NCI-H1930 (cell line): ENCODE measurements around the gene ERGIC1.

ENCODE experiments used
- DNase-seq, 2 experiments: peaks; one replicate each; lab custom pipeline; 2025; lab: John Stamatoyannopoulos, UW

The ERGIC1 gene

GRCh38 chr5:172828911-172829431 is 5.1 kb upstream of the ERGIC1 start:
- DNase-seq = no peak

- DNase-seq = no peak
Measured at GRCh38 chr5:172830275-172830799, 3.7 kb upstream of the ERGIC1 start.

GRCh38 chr5:172830876-172831662 is 3.0 kb upstream of the ERGIC1 start:
- DNase-seq = no peak

- DNase-seq = no peak
Measured at GRCh38 chr5:172832383-172833315, 1.4 kb upstream of the ERGIC1 start.

- no peak for DNase-seq
Measured at GRCh38 chr5:172833372-172833685, 722 bp upstream of the ERGIC1 start.

- no peak for DNase-seq
Measured at GRCh38 chr5:172834415-172835289, 601 bp downstream of the ERGIC1 start.

- no peak for DNase-seq
Measured at GRCh38 chr5:172835290-172835993, 1.4 kb downstream of the ERGIC1 start.

GRCh38 chr5:172835994-172836356 is 1.9 kb downstream of the ERGIC1 start:
- DNase-seq = no peak

- DNase-seq = no peak
Measured at GRCh38 chr5:172837640-172838039, 3.6 kb downstream of the ERGIC1 start.

GRCh38 chr5:172838151-172838875 is 4.3 kb downstream of the ERGIC1 start:
- DNase-seq = no peak

- DNase-seq = no peak
Measured at GRCh38 chr5:172839669-172840431, 5.8 kb downstream of the ERGIC1 start.

- no peak for DNase-seq
Measured at GRCh38 chr5:172840432-172841154, 6.5 kb downstream of the ERGIC1 start.

GRCh38 chr5:172841256-172841655 is 7.2 kb downstream of the ERGIC1 start:
- DNase-seq = no peak

- DNase-seq = no peak
Measured at GRCh38 chr5:172843825-172844576, 9.9 kb downstream of the ERGIC1 start.

GRCh38 chr5:172844577-172844838 is 10.5 kb downstream of the ERGIC1 start:
- no peak for DNase-seq

- DNase-seq = no peak
Measured at GRCh38 chr5:172845154-172845553, 11.1 kb downstream of the ERGIC1 start.

- no peak for DNase-seq
Measured at GRCh38 chr5:172845576-172845975, 11.5 kb downstream of the ERGIC1 start.

GRCh38 chr5:172846249-172846648 is 12.2 kb downstream of the ERGIC1 start:
- no peak for DNase-seq

- no peak for DNase-seq
Measured at GRCh38 chr5:172846677-172847076, 12.6 kb downstream of the ERGIC1 start.
